Measurements from ENCODE around the gene C17orf67. TPM values are rescaled to one million over a fixed set of nuclear protein-coding genes. Genes with fewer than 3 reads are reported as not detected.

Gene C17orf67
- total RNA-seq, 1 experiment from 2014 or later: 2.9 TPM

GRCh38 chr17:56798916-56799315, 34.8 kb downstream of the C17orf67 start:
- Histone ChIP-seq H3K27me3 (replicated peaks; ENCODE audit: control insufficient read depth, insufficient read depth, low read length) (no peaks in the 10 kb centered on the region), H3K9me3 (no peaks in the 10 kb centered on the region), H3K36me3 (ENCODE audit: control insufficient read depth, insufficient read depth, low read length) (no peaks in the 10 kb centered on the region), H3K4me3 (ENCODE audit: low read depth, low read length) (no peak overlapping the region), H3K4me1 (no peaks in the 10 kb centered on the region)
- Mint-ChIP-seq H3K27me3 (ENCODE audit: insufficient read depth, unreplicated experiment) (peaks cover 19% of the 10 kb centered on the region), H3K4me3 (ENCODE audit: unreplicated experiment) (no peak overlapping the region), H3K36me3 (ENCODE audit: insufficient read depth, unreplicated experiment) (no peaks in the 10 kb centered on the region), H3K4me1 (ENCODE audit: low read depth, unreplicated experiment) (no peaks in the 10 kb centered on the region), H3K9me3 (ENCODE audit: unreplicated experiment) (no peaks in the 10 kb centered on the region), H3K27ac (ENCODE audit: unreplicated experiment) (no peak overlapping the region)
- no peak for TF ChIP-seq CTCF (IDR thresholded peaks at IDR 0.05; ENCODE audit: insufficient read depth in 1 of 2, low read depth in 1 of 2, low read length in 1 of 2, severe bottlenecking in 1 of 2, unreplicated experiment in 1 of 2)
- POLR2A ChIA-PET: no interaction called here
- intact Hi-C loops (cut with micrococcal nuclease; ENCODE audit: unreplicated experiment): no loop called here
- BruUV-seq (replicated peaks): no TSS peak
- CTCF ChIA-PET: no interaction called here
- DNase-seq: no peak

GRCh38 chr17:56796536-56796935, 37.2 kb downstream of the C17orf67 start:
- H3K9me3 ChIP-seq: no peaks in the 10 kb centered on the region
- no peak overlapping the region for H3K4me3 ChIP-seq (ENCODE audit: low read depth, low read length)
- POLR2A ChIA-PET: no interaction called here
- Mint-ChIP-seq H3K4me3 (ENCODE audit: unreplicated experiment) (no peak overlapping the region), H3K27ac (ENCODE audit: unreplicated experiment) (no peak overlapping the region), H3K27me3 (ENCODE audit: insufficient read depth, unreplicated experiment) (peaks cover 19% of the 10 kb centered on the region), H3K4me1 (ENCODE audit: low read depth, unreplicated experiment) (no peaks in the 10 kb centered on the region), H3K36me3 (ENCODE audit: insufficient read depth, unreplicated experiment) (peaks cover 6% of the 10 kb centered on the region), H3K9me3 (ENCODE audit: unreplicated experiment) (peaks cover 15% of the 10 kb centered on the region)
- no peaks in the 10 kb centered on the region for H3K27me3 ChIP-seq (replicated peaks; ENCODE audit: control insufficient read depth, insufficient read depth, low read length)
- H3K36me3 ChIP-seq (ENCODE audit: control insufficient read depth, insufficient read depth, low read length): no peaks in the 10 kb centered on the region
- no peak for DNase-seq
- CTCF ChIA-PET: interaction anchor here (0.5 kb wide), 1 partner anchor 16 kb away, joined by 3 read pairs; no protein-coding TSS in a partner anchor
- intact Hi-C loops (cut with micrococcal nuclease; ENCODE audit: unreplicated experiment): no loop called here
- no peak for TF ChIP-seq CTCF (IDR thresholded peaks at IDR 0.05; ENCODE audit: insufficient read depth in 1 of 2, low read depth in 1 of 2, low read length in 1 of 2, severe bottlenecking in 1 of 2, unreplicated experiment in 1 of 2)
- no peaks in the 10 kb centered on the region for H3K4me1 ChIP-seq
- BruUV-seq (replicated peaks): no TSS peak

DNA sequence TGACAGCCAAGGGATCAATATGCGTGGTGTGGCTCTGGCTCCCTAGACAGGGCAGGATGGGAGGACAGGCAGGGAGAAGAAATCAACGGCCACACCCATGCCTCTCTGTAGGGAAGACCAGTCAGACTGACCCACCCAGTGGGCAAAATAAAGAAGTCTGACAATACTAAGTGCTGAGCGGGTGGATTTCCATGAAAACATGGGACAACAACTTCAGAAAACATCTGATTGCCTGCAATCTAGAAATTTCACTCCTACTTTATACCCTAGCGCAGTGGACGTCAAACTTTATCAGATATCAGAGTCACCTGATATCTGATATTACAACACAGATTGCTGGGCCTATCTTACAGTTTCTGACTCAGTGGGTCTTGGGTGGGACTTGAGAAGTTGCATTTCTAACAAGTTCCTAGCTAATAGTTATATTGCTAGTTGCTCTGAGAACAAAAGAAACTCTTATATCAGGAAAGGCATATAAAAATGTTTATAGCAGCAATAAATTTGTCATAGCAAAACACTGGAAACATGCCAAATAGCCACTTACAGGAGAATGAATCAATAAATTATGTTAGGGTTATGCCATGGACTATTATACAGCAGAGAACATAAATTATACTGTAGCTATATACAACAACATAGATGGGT, 38.4 kb downstream of the C17orf67 start:
- H3K9me3 Mint-ChIP-seq (ENCODE audit: unreplicated experiment): peaks cover 15% of the 10 kb centered on the region
- no peak overlapping the region for H3K27ac Mint-ChIP-seq (ENCODE audit: unreplicated experiment)
- Histone ChIP-seq H3K36me3 (ENCODE audit: control insufficient read depth, insufficient read depth, low read length) (no peaks in the 10 kb centered on the region), H3K9me3 (no peaks in the 10 kb centered on the region), H3K4me3 (ENCODE audit: low read depth, low read length) (no peak overlapping the region), H3K4me1 (no peaks in the 10 kb centered on the region), H3K27me3 (replicated peaks; ENCODE audit: control insufficient read depth, insufficient read depth, low read length) (no peaks in the 10 kb centered on the region)
- DNase-seq: no peak
- CTCF ChIA-PET: no interaction called here
- H3K36me3 Mint-ChIP-seq (ENCODE audit: insufficient read depth, unreplicated experiment): peaks cover 6% of the 10 kb centered on the region
- H3K4me3 Mint-ChIP-seq (ENCODE audit: unreplicated experiment): no peak overlapping the region
- H3K27me3 Mint-ChIP-seq (ENCODE audit: insufficient read depth, unreplicated experiment): peaks cover 20% of the 10 kb centered on the region
- POLR2A ChIA-PET: no interaction called here
- BruUV-seq (replicated peaks): no TSS peak
- TF ChIP-seq CTCF (IDR thresholded peaks at IDR 0.05; ENCODE audit: insufficient read depth in 1 of 2, low read depth in 1 of 2, low read length in 1 of 2, severe bottlenecking in 1 of 2, unreplicated experiment in 1 of 2): no peak
- no peaks in the 10 kb centered on the region for H3K4me1 Mint-ChIP-seq (ENCODE audit: low read depth, unreplicated experiment)
- intact Hi-C loops (cut with micrococcal nuclease; ENCODE audit: unreplicated experiment): no loop called here
